ENCODE results near the gene TIMP4. TPM values are rescaled to one million over a fixed set of nuclear protein-coding genes. Genes with fewer than 3 reads are reported as not detected.

The TIMP4 gene
- total and polyA plus RNA-seq, 2 donors (not counting 1 experiment from before 2014, with no cell fraction given): not detected

DNA sequence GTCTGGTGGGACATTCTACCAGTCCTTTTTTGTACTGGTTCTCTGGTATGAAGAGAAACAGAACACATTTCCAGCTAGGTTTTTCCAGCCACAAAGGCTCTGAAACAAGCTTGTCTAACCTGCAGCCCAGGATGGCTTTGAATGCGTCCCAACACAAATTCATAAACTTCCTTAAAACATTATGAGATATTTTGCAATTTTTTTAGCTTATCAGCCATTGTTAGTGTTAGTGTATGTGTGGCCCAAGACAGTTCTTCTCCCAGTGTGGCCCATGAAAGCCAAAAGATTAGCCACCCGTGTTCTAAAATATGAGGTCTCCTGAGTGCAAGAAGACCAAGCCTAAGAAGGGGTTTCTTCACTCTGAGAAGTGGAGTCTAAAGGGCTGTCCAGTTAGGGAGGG is 18.4 kb upstream of the TIMP4 start:
- ChIA-PET POLR2A (no interaction called here), CTCF (interaction anchor here (0.8 to 1.7 kb wide), 4 partner anchors 8 to 42 kb away, joined by 3 to 7 read pairs (median 4); no protein-coding TSS in a partner anchor)
- no peak overlapping the region for H3K9ac ChIP-seq (ENCODE audit: low read length)
- no peak overlapping the region for H2AFZ ChIP-seq (ENCODE audit: insufficient read depth, low read depth, low read length, poor library complexity, severe bottlenecking)
- H3K4me1 Mint-ChIP-seq: no peaks in the 10 kb centered on the region
- WGBS (ENCODE audit: insufficient coverage): 100% methylated on average over 1 of the region's 2 CpGs
- H4K20me1 ChIP-seq (ENCODE audit: control insufficient read depth, insufficient read depth, low read length, poor library complexity, severe bottlenecking): no peaks in the 10 kb centered on the region
- ATAC-seq (ENCODE audit: low read depth) (no peak), DNase-seq (no peak)
- no peak overlapping the region for H3K27ac ChIP-seq (ENCODE audit: low read length in 2 of 2)
- no peak overlapping the region for H3K4me3 ChIP-seq (ENCODE audit: control extremely low read depth in 1 of 5, extremely low read depth in 1 of 5, insufficient read depth in 1 of 5, low read depth in 2 of 5, low read length in 4 of 5)
- H3K36me3 ChIP-seq (replicated peaks in 1 of 2; ENCODE audit: control extremely low read depth in 1 of 2, control insufficient read depth in 1 of 2, extremely low read depth in 1 of 2, insufficient read depth in 2 of 2, low read length in 1 of 2): no peaks in the 10 kb centered on the region
- peaks cover 9% of the 10 kb centered on the region for H3K27me3 Mint-ChIP-seq
- H3K27me3 ChIP-seq (replicated peaks in 1 of 4; ENCODE audit: control extremely low read depth in 1 of 4, control insufficient read depth in 3 of 4, insufficient read depth in 4 of 4, low read length in 3 of 4): peaks cover 0 to 2% (median 0%) of the 10 kb centered on the region in 4 experiments
- peaks cover 3% of the 10 kb centered on the region for H3K9me3 Mint-ChIP-seq (ENCODE audit: insufficient read depth)
- intact Hi-C loops (cut with micrococcal nuclease): no loop called here
- TF ChIP-seq EZH2 (IDR thresholded peaks at IDR 0.05; ENCODE audit: borderline replicate concordance, insufficient read depth, low read depth, low read length, poor library complexity, severe bottlenecking): no peak
- TF ChIP-seq, protein P1, sequence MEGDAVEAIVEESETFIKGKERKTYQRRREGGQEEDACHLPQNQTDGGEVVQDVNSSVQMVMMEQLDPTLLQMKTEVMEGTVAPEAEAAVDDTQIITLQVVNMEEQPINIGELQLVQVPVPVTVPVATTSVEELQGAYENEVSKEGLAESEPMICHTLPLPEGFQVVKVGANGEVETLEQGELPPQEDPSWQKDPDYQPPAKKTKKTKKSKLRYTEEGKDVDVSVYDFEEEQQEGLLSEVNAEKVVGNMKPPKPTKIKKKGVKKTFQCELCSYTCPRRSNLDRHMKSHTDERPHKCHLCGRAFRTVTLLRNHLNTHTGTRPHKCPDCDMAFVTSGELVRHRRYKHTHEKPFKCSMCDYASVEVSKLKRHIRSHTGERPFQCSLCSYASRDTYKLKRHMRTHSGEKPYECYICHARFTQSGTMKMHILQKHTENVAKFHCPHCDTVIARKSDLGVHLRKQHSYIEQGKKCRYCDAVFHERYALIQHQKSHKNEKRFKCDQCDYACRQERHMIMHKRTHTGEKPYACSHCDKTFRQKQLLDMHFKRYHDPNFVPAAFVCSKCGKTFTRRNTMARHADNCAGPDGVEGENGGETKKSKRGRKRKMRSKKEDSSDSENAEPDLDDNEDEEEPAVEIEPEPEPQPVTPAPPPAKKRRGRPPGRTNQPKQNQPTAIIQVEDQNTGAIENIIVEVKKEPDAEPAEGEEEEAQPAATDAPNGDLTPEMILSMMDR (IDR thresholded peaks at IDR 0.05): no peak
- H3K27ac Mint-ChIP-seq: no peak overlapping the region
- no peak overlapping the region for H3K4me2 ChIP-seq (replicated peaks; ENCODE audit: low read depth, low read length, poor library complexity, severe bottlenecking)
- H3K4me3 Mint-ChIP-seq: no peak overlapping the region
- H3K9me3 ChIP-seq (ENCODE audit: control extremely low read depth in 1 of 3, control insufficient read depth in 2 of 3, insufficient read depth in 1 of 3, low read length in 2 of 3): peaks cover 0 to 9% (median 7%) of the 10 kb centered on the region in 3 donors
- H3K79me2 ChIP-seq (ENCODE audit: control insufficient read depth, insufficient read depth, low read length): no peaks in the 10 kb centered on the region
- no peaks in the 10 kb centered on the region for H3K4me1 ChIP-seq (ENCODE audit: control insufficient read depth in 2 of 2, insufficient read depth in 2 of 2, low read length in 2 of 2)

DNA sequence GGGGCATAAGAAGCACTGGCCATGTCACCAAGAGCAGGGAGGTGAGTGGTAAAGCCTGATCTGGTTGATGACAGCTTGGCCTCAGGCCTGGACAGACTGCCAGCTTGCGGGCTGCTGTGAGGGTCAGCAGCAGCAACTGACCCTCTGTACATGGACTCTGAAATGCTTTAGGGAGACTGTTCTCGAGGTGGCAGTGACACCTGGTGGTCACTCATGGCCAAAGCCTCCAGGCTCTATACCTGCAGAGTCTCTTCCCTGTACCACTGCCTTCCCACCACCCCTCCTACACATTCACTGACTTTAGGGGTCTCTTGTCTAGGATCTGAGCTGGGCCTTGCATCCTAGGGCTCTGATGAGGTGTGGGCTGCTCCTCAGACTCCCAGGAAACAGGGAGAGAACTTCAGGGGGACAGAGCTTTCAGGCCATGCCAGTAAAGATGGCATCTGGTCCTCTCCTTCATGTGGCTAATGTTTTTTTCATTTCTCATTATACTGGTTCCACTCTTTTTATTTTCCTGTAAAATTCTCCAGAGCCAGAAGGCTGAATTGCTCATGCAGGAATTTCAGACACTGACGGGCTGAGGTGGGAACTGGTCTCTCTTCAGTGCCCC is 17.2 kb upstream of the TIMP4 start:
- peak; percentile 21 for DNase-seq
- peaks cover 7% of the 10 kb centered on the region for H3K9me3 Mint-ChIP-seq (ENCODE audit: insufficient read depth)
- Histone ChIP-seq H3K4me2 (replicated peaks; ENCODE audit: low read depth, low read length, poor library complexity, severe bottlenecking) (no peak overlapping the region), H3K9me3 (ENCODE audit: control extremely low read depth in 1 of 3, control insufficient read depth in 2 of 3, insufficient read depth in 1 of 3, low read length in 2 of 3) (peaks cover 0 to 11% (median 7%) of the 10 kb centered on the region in 3 donors), H3K27ac (ENCODE audit: low read length in 2 of 2) (no peak overlapping the region), H2AFZ (ENCODE audit: insufficient read depth, low read depth, low read length, poor library complexity, severe bottlenecking) (no peak overlapping the region), H3K27me3 (replicated peaks in 1 of 4; ENCODE audit: control extremely low read depth in 1 of 4, control insufficient read depth in 3 of 4, insufficient read depth in 4 of 4, low read length in 3 of 4) (peaks cover 0 to 2% (median 0%) of the 10 kb centered on the region in 4 experiments), H3K36me3 (replicated peaks in 1 of 2; ENCODE audit: control extremely low read depth in 1 of 2, control insufficient read depth in 1 of 2, extremely low read depth in 1 of 2, insufficient read depth in 2 of 2, low read length in 1 of 2) (no peaks in the 10 kb centered on the region), H3K4me3 (ENCODE audit: control extremely low read depth in 1 of 5, extremely low read depth in 1 of 5, insufficient read depth in 1 of 5, low read depth in 2 of 5, low read length in 4 of 5) (no peak overlapping the region), H3K4me1 (ENCODE audit: control insufficient read depth in 2 of 2, insufficient read depth in 2 of 2, low read length in 2 of 2) (no peaks in the 10 kb centered on the region), H3K79me2 (ENCODE audit: control insufficient read depth, insufficient read depth, low read length) (no peaks in the 10 kb centered on the region), H4K20me1 (ENCODE audit: control insufficient read depth, insufficient read depth, low read length, poor library complexity, severe bottlenecking) (no peaks in the 10 kb centered on the region), H3K9ac (ENCODE audit: low read length) (no peak overlapping the region)
- H3K27me3 Mint-ChIP-seq: peaks cover 9% of the 10 kb centered on the region
- no peak overlapping the region for H3K4me3 Mint-ChIP-seq
- ATAC-seq (ENCODE audit: low read depth): no peak
- intact Hi-C loops (cut with micrococcal nuclease): no loop called here
- H3K27ac Mint-ChIP-seq: no peak overlapping the region
- CTCF ChIA-PET: interaction anchor here (0.6 to 1.5 kb wide), 7 partner anchors 11 to 532 kb away, joined by 3 to 4 read pairs (median 3); partner anchors contain the start of gene VGLL4
- POLR2A ChIA-PET: no interaction called here
- H3K4me1 Mint-ChIP-seq: no peaks in the 10 kb centered on the region
- TF ChIP-seq EZH2 (IDR thresholded peaks at IDR 0.05; ENCODE audit: borderline replicate concordance, insufficient read depth, low read depth, low read length, poor library complexity, severe bottlenecking): no peak
- TF ChIP-seq, protein P1 (IDR thresholded peaks at IDR 0.05): peak; percentile 58
- WGBS (ENCODE audit: insufficient coverage): 69% methylated on average over 2 of the region's 3 CpGs
